IMR-90 (cell line): ENCODE results near the gene GTPBP3.

Source experiments
- NFE2L2 ChIP-seq: fragments of 150-350 bp; IDR thresholded peaks from 2 replicates; pipeline ENCODE4 v1.6.1; 2016; ENCODE audit warnings: low read depth, mild to moderate bottlenecking, low read length
- POLR2A ChIP-seq: IDR thresholded peaks from 2 replicates; pipeline ENCODE4 v1.6.1; 2012; ENCODE audit warnings: mild to moderate bottlenecking, low read depth, low read length
- TF ChIP-seq, protein P1 (sequence below): conservative IDR thresholded peaks from 2 replicates; pipeline ENCODE4 v1.5.1; 2012; ENCODE audit warnings: mild to moderate bottlenecking, low read depth, low read length, improper control_type of control experiment

- TF ChIP-seq, protein P1, sequence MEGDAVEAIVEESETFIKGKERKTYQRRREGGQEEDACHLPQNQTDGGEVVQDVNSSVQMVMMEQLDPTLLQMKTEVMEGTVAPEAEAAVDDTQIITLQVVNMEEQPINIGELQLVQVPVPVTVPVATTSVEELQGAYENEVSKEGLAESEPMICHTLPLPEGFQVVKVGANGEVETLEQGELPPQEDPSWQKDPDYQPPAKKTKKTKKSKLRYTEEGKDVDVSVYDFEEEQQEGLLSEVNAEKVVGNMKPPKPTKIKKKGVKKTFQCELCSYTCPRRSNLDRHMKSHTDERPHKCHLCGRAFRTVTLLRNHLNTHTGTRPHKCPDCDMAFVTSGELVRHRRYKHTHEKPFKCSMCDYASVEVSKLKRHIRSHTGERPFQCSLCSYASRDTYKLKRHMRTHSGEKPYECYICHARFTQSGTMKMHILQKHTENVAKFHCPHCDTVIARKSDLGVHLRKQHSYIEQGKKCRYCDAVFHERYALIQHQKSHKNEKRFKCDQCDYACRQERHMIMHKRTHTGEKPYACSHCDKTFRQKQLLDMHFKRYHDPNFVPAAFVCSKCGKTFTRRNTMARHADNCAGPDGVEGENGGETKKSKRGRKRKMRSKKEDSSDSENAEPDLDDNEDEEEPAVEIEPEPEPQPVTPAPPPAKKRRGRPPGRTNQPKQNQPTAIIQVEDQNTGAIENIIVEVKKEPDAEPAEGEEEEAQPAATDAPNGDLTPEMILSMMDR = peak; percentile 23; the same call in 1 of the 2 replicates
- TF ChIP-seq POLR2A (no peak), NFE2L2 (no peak)
Observed at GRCh38 chr19:17389957-17390664, 52.8 kb downstream of the GTPBP3 start.
